CD4-positive, alpha-beta T cell (primary cell): ENCODE measurements around the gene RGS4. TPM values are rescaled to one million over a fixed set of nuclear protein-coding genes. Genes with fewer than 3 reads are reported as not detected.

ENCODE experiments used
- ATAC-seq: fragments of 200-7000 bp; cut with Tn5 transposase; one replicate; pipeline ENCODE4 v1.10.0; 2022; ENCODE audit warnings: mild to moderate bottlenecking; ENCODE audit not compliant: poor library complexity
- CTCF ChIA-PET: fragments of 350-600 bp; sonication (Branson Sonifier 250); formaldehyde crosslinking; loops from one replicate; lab custom pipeline; 2021; ENCODE audit warnings: antibody characterized with exemption, inconsistent platforms; lab: Charles Lee
- POLR2A ChIA-PET: fragments of 350-600 bp; sonication (Branson Sonifier 250); formaldehyde crosslinking; loops from one replicate; lab custom pipeline; 2021; ENCODE audit warnings: antibody characterized with exemption, inconsistent platforms; lab: Charles Lee
- DNase-seq, 14 experiments: peaks; one replicate each; pipeline ENCODE4 v3.0.0-alpha.2; 2013 to 2020; ENCODE audit warnings: mixed read lengths in 2 of 14
- H3K27ac ChIP-seq, 2 donors: one replicate each; pipeline versions ENCODE4 v1.5.1 to v1.7.0; 2013; ENCODE audit warnings: low read length in 2 of 2, low read depth in 1 of 2, mild to moderate bottlenecking in 1 of 2
- H3K27me3 ChIP-seq, 2 experiments: 1 replicate in 1 of 2; 2 replicates in 1 of 2; pipeline versions ENCODE4 v1.6.1 to v1.7.0; 2013; ENCODE audit warnings: low read length in 2 of 2, control low read depth in 1 of 2, mild to moderate bottlenecking in 1 of 2, moderate library complexity in 1 of 2; ENCODE audit not compliant: insufficient read depth in 2 of 2, control insufficient read depth in 1 of 2
- H3K36me3 ChIP-seq: one replicate; pipeline ENCODE4 v1.6.1; 2013; ENCODE audit warnings: low read length, control low read depth; ENCODE audit not compliant: insufficient read depth
- H3K4me1 ChIP-seq: one replicate; pipeline ENCODE4 v1.6.1; 2013; ENCODE audit warnings: low read length, control low read depth; ENCODE audit not compliant: insufficient read depth
- H3K4me3 ChIP-seq: one replicate; pipeline ENCODE4 v1.5.1; 2013; ENCODE audit warnings: mild to moderate bottlenecking, low read length, moderate library complexity
- H3K9me3 ChIP-seq, 2 experiments: 1 replicate in 1 of 2; 2 replicates in 1 of 2; pipeline versions ENCODE4 v1.6.1 to v1.7.0; 2013; ENCODE audit warnings: low read length in 2 of 2, mild to moderate bottlenecking in 2 of 2, control low read depth in 1 of 2, moderate library complexity in 1 of 2; ENCODE audit not compliant: control insufficient read depth in 1 of 2, insufficient read depth in 1 of 2
- H3K27ac Mint-ChIP-seq: one replicate; pipeline ENCODE4 v1.8.0; 2020; ENCODE audit warnings: mixed read lengths
- H3K27me3 Mint-ChIP-seq: one replicate; pipeline ENCODE4 v1.8.0; 2021; ENCODE audit warnings: mixed read lengths
- H3K36me3 Mint-ChIP-seq: one replicate; pipeline ENCODE4 v1.8.0; 2021; ENCODE audit warnings: low read depth, mixed read lengths
- H3K4me1 Mint-ChIP-seq: one replicate; pipeline ENCODE4 v1.8.0; 2021; ENCODE audit warnings: low read depth, mixed read lengths
- H3K4me3 Mint-ChIP-seq: one replicate; pipeline ENCODE4 v1.8.0; 2020; ENCODE audit warnings: mild to moderate bottlenecking, mixed read lengths
- H3K9me3 Mint-ChIP-seq: one replicate; pipeline ENCODE4 v1.8.0; 2020; ENCODE audit warnings: mixed read lengths
- intact Hi-C, 2 experiments: fragments of 100-400 bp; cut with DNase I in 1 of 2; cut with micrococcal nuclease in 1 of 2; formaldehyde crosslinking; loops; one replicate each; pipeline versions ENCODE4 v1.15.1 to v1.9.0; 2023 to 2025; cut with DNase I, micrococcal nuclease
- total RNA-seq, 174 experiments: library from RNA in 2 of 174; stranded (reverse) in 2 of 174; gene quantifications; one replicate each; pipeline ENCODE4 v1.2.3 and lab custom pipeline; 2021 to 2026
- TF ChIP-seq, protein P1 (sequence below): fragments of 200-600 bp; IDR thresholded peaks from one replicate; pipeline ENCODE4 v1.8.0; 2022; ENCODE audit warnings: antibody characterized with exemption, mild to moderate bottlenecking

RGS4 gene
- total RNA-seq, 2 experiments from 2014 or later, result not detected

- Mint-ChIP-seq H3K4me1 (no peaks in the 10 kb centered on the region), H3K36me3 (no peaks in the 10 kb centered on the region), H3K9me3 (no peaks in the 10 kb centered on the region), H3K27ac (no peak overlapping the region), H3K27me3 (peaks cover 61% of the 10 kb centered on the region), H3K4me3 (no peak overlapping the region)
- POLR2A ChIA-PET, result no interaction called here
- H3K36me3 ChIP-seq, result no peaks in the 10 kb centered on the region
- H3K27ac ChIP-seq, result no peak overlapping the region
- no peak overlapping the region for H3K4me3 ChIP-seq
- ATAC-seq (no peak), DNase-seq (no peak)
- peaks cover 20 to 34% of the 10 kb centered on the region in 2 experiments for H3K27me3 ChIP-seq
- no peaks in the 10 kb centered on the region for H3K4me1 ChIP-seq
- intact Hi-C loops, result no loop called here
- CTCF ChIA-PET, result no interaction called here
- H3K9me3 ChIP-seq, result no peaks in the 10 kb centered on the region
- TF ChIP-seq, protein P1, sequence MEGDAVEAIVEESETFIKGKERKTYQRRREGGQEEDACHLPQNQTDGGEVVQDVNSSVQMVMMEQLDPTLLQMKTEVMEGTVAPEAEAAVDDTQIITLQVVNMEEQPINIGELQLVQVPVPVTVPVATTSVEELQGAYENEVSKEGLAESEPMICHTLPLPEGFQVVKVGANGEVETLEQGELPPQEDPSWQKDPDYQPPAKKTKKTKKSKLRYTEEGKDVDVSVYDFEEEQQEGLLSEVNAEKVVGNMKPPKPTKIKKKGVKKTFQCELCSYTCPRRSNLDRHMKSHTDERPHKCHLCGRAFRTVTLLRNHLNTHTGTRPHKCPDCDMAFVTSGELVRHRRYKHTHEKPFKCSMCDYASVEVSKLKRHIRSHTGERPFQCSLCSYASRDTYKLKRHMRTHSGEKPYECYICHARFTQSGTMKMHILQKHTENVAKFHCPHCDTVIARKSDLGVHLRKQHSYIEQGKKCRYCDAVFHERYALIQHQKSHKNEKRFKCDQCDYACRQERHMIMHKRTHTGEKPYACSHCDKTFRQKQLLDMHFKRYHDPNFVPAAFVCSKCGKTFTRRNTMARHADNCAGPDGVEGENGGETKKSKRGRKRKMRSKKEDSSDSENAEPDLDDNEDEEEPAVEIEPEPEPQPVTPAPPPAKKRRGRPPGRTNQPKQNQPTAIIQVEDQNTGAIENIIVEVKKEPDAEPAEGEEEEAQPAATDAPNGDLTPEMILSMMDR, result no peak
Measured at GRCh38 chr1:163066686-163067085, 2.5 kb upstream of the RGS4 start.

DNA sequence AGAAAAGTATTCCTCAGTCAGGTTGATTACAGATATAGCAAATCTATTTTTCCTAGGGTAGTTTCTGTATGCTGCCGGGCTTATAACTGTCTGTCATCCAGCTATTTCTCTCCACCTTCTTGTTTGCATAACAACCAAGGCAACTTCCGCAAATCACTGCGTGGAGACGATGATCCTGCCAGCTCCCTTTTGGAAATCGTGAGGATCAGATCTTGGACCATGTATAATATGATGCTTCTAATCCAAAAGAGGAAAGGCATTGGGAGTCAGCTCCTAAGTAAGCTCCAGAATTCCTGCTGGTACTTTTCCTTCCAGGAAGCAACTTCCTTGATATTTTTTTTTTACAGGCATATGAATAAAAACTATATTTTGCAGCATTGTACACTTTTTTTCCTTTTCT lies 445 bp upstream of the RGS4 start:
- Histone ChIP-seq H3K27ac (no peak overlapping the region), H3K36me3 (no peaks in the 10 kb centered on the region), H3K4me1 (no peaks in the 10 kb centered on the region), H3K4me3 (no peak overlapping the region), H3K9me3 (no peaks in the 10 kb centered on the region), H3K27me3 (peaks cover 23 to 44% of the 10 kb centered on the region in 2 experiments)
- Mint-ChIP-seq H3K4me3 (no peak overlapping the region), H3K9me3 (no peaks in the 10 kb centered on the region), H3K4me1 (no peaks in the 10 kb centered on the region), H3K27me3 (peaks cover 73% of the 10 kb centered on the region), H3K27ac (no peak overlapping the region), H3K36me3 (no peaks in the 10 kb centered on the region)
- intact Hi-C loops, result no loop called here
- POLR2A ChIA-PET, result no interaction called here
- DNase-seq, result no peak
- ATAC-seq, result no peak
- TF ChIP-seq, protein P1, result no peak
- CTCF ChIA-PET, result no interaction called here

GRCh38 chr1:163069655-163070277 lies 605 bp downstream of the RGS4 start:
- no peaks in the 10 kb centered on the region for H3K36me3 ChIP-seq
- TF ChIP-seq, protein P1, result no peak
- ATAC-seq (no peak), DNase-seq (no peak)
- ChIA-PET CTCF (no interaction called here), POLR2A (no interaction called here)
- H3K4me1 Mint-ChIP-seq, result no peaks in the 10 kb centered on the region
- intact Hi-C loops, result loop anchor here in 1 of 2 experiments (5.0 kb wide), 1 partner anchor 248 kb away; no protein-coding TSS in a partner anchor
- H3K4me1 ChIP-seq, result no peaks in the 10 kb centered on the region
- no peak overlapping the region for H3K4me3 Mint-ChIP-seq
- H3K27me3 Mint-ChIP-seq, result peaks cover 72% of the 10 kb centered on the region
- no peaks in the 10 kb centered on the region for H3K9me3 Mint-ChIP-seq
- H3K36me3 Mint-ChIP-seq, result no peaks in the 10 kb centered on the region
- peaks cover 23 to 44% of the 10 kb centered on the region in 2 experiments for H3K27me3 ChIP-seq
- H3K9me3 ChIP-seq, result no peaks in the 10 kb centered on the region
- H3K27ac Mint-ChIP-seq, result no peak overlapping the region
- no peak overlapping the region for H3K27ac ChIP-seq
- no peak overlapping the region for H3K4me3 ChIP-seq
